ENCODE data around the gene NUDT15.

Gene NUDT15

GRCh38 chr13:48009284-48009683 lies 28.2 kb upstream of the NUDT15 start:
- TF ChIP-seq CTCF (IDR thresholded peaks at IDR 0.05; ENCODE audit: low read depth, low read length, missing control alignments) = no peak
- Histone ChIP-seq H3K36me3 (replicated peaks) (no peaks in the 10 kb centered on the region), H3K4me3 (ENCODE audit: low read depth, low read length) (no peak overlapping the region), H3K27ac (no peak overlapping the region), H3K27me3 (replicated peaks) (no peaks in the 10 kb centered on the region)
- peak; percentile 28 for DNase-seq
- in situ Hi-C loops (cut with HindIII; ENCODE audit: low pct_ligation_motif_present, low sequenced_read_pairs) = no loop called here

- no peaks in the 10 kb centered on the region for H3K27me3 ChIP-seq (replicated peaks)
- no peaks in the 10 kb centered on the region for H3K36me3 ChIP-seq (replicated peaks)
- no peak overlapping the region for H3K27ac ChIP-seq
- DNase-seq = no peak
- no peak for TF ChIP-seq CTCF (IDR thresholded peaks at IDR 0.05; ENCODE audit: low read depth, low read length, missing control alignments)
- H3K4me3 ChIP-seq (ENCODE audit: low read depth, low read length) = no peak overlapping the region
- in situ Hi-C loops (cut with HindIII; ENCODE audit: low pct_ligation_motif_present, low sequenced_read_pairs) = no loop called here
Observed at GRCh38 chr13:48010698-48011097, 26.8 kb upstream of the NUDT15 start.

GRCh38 chr13:48012668-48013067 lies 24.9 kb upstream of the NUDT15 start:
- DNase-seq = no peak
- no peaks in the 10 kb centered on the region for H3K36me3 ChIP-seq (replicated peaks)
- no peak overlapping the region for H3K27ac ChIP-seq
- in situ Hi-C loops (cut with HindIII; ENCODE audit: low pct_ligation_motif_present, low sequenced_read_pairs) = no loop called here
- no peaks in the 10 kb centered on the region for H3K27me3 ChIP-seq (replicated peaks)
- H3K4me3 ChIP-seq (ENCODE audit: low read depth, low read length) = no peak overlapping the region
- TF ChIP-seq CTCF (IDR thresholded peaks at IDR 0.05; ENCODE audit: low read depth, low read length, missing control alignments) = no peak

GRCh38 chr13:48014359-48014758 lies 23.2 kb upstream of the NUDT15 start:
- in situ Hi-C loops (cut with HindIII; ENCODE audit: low pct_ligation_motif_present, low sequenced_read_pairs) = no loop called here
- H3K27ac ChIP-seq = no peak overlapping the region

GRCh38 chr13:48018637-48019036 lies 18.9 kb upstream of the NUDT15 start:
- H3K4me3 ChIP-seq (ENCODE audit: low read depth, low read length) = no peak overlapping the region
- no peak overlapping the region for H3K27ac ChIP-seq
- TF ChIP-seq CTCF (IDR thresholded peaks at IDR 0.05; ENCODE audit: low read depth, low read length, missing control alignments) = no peak
- in situ Hi-C loops (cut with HindIII; ENCODE audit: low pct_ligation_motif_present, low sequenced_read_pairs) = no loop called here
- no peaks in the 10 kb centered on the region for H3K27me3 ChIP-seq (replicated peaks)
- no peaks in the 10 kb centered on the region for H3K36me3 ChIP-seq (replicated peaks)
- no peak for DNase-seq

More at GRCh38 chr13:48014359-48014758, 23.2 kb upstream of the NUDT15 start:
- DNase-seq = no peak
- Histone ChIP-seq H3K27me3 (replicated peaks) (no peaks in the 10 kb centered on the region), H3K4me3 (ENCODE audit: low read depth, low read length) (no peak overlapping the region), H3K36me3 (replicated peaks) (no peaks in the 10 kb centered on the region)
- TF ChIP-seq CTCF (IDR thresholded peaks at IDR 0.05; ENCODE audit: low read depth, low read length, missing control alignments) = no peak

- no peak overlapping the region for H3K4me3 ChIP-seq (ENCODE audit: low read depth, low read length)
- no peaks in the 10 kb centered on the region for H3K36me3 ChIP-seq (replicated peaks)
- no peaks in the 10 kb centered on the region for H3K27me3 ChIP-seq (replicated peaks)
- in situ Hi-C loops (cut with HindIII; ENCODE audit: low pct_ligation_motif_present, low sequenced_read_pairs) = no loop called here
- DNase-seq = no peak
- TF ChIP-seq CTCF (IDR thresholded peaks at IDR 0.05; ENCODE audit: low read depth, low read length, missing control alignments) = no peak
- no peak overlapping the region for H3K27ac ChIP-seq
Observed at GRCh38 chr13:48019796-48020195, 17.7 kb upstream of the NUDT15 start.
